Fibroblast of skin of right biceps (primary cell): Measurements from ENCODE around the gene LILRB2.
"Not testable (repeated sequence)": the region's sequence is repeated elsewhere in the genome, so short reads cannot be mapped to it uniquely, and the experiment has no call there.

Experiments
- DNase-seq: peaks from one replicate; pipeline ENCODE4 v3.0.0-alpha.2; 2013

The LILRB2 gene

DNA sequence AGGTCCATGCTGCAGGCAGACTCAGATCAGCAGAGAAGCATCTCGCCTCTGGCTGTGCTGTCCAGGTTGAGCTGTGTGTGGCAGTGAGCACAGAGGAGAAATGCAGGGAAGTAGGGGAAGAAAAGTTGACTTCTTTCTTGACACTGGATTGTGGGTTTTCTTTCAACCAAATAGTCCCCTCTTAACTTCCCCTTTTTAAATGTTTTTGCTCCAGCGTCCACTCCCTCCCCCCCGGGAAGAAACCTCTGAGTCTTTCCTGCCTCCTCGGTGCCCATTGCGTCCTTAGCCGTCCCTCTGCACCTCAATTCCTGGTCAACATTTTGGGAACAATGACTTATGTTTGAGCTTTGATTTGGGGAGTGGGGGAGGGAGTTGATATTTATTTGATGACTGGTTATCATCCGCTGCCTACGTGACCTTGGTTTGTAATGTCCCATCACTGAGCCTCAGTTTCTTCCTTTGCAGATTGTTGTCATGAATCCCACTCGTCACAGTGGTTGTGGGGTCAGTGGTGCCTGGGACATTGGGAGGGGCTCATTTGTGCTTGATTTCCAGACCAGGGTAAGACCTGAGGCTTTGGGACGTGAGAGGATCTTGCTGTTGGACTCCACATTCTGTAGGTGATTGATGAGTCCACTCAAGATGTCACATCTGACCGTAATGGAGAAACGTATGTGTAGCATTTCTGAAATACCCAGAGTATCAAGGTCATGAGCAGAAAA is at the start of gene LILRB2:
LILRB2 (minus strand) TSS at position 104 of the 722 bp plus-strand sequence. CDS start 614 bp downstream, outside the sequence.
- DNase-seq = no peak

DNA sequence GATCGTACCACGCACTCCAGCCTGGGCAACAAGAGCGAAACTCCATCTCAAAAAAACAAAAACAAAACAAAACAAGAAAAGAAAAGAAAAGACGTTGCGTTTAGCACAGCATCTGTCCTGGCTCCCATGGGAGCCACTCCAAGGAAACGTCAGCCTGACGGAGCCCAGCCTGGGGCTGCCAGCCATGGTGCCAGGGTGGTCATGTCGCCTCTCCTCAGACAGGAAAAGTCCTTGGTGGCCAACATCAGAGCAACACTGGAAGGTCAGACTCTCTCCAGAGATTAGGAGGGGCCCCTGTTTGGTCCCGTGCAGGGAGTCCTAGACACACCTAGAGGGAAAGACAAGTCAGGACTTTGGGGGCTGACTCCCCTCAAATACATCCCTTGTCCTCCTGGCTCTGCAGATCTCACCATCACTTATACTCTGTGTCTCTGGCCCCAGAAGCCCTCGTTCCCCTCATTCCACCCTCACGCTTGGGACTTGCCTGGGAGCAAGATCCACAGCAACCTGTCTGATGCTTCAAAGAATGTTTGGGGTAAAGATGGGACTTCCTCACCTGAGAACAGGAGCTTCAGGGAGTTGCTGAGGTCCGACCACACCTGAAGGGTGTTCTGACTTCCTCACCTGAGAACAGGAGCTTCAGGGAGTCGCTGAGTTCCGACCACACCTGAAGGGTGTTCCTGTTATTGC is 48.7 kb upstream of the LILRB2 start:
- DNase-seq = no peak

- DNase-seq = not testable (repeated sequence)
These were observed 47.9 kb upstream of the LILRB2 start for GRCh38 chr19:54328781-54329180.

- no peak for DNase-seq
These were observed 44.7 kb upstream of the LILRB2 start for GRCh38 chr19:54325631-54326030.

- peak; percentile 14 for DNase-seq
These were observed 44.3 kb upstream of the LILRB2 start for GRCh38 chr19:54325194-54325621.

DNA sequence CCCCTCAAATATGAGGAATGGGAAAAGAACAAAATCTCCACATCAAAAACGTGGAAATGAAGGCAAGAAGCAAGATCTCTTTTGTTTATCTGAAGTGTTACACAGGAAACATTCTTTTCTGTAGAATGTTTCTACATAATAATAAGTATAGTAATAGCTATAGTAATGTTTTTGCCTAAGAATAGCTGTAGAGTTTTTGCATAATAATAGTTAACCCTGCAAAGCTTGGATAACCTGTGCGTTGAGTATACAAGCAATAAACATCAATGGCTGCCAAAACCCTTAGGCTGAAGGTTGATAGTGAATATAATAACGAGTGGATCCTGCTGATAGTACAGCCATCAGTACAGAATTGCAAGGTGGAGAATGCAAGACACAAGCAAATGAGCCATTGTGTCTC is 43.2 kb upstream of the LILRB2 start:
- no peak for DNase-seq

GRCh38 chr19:54322934-54323333 is 42.0 kb upstream of the LILRB2 start:
- not testable (repeated sequence) for DNase-seq

DNA sequence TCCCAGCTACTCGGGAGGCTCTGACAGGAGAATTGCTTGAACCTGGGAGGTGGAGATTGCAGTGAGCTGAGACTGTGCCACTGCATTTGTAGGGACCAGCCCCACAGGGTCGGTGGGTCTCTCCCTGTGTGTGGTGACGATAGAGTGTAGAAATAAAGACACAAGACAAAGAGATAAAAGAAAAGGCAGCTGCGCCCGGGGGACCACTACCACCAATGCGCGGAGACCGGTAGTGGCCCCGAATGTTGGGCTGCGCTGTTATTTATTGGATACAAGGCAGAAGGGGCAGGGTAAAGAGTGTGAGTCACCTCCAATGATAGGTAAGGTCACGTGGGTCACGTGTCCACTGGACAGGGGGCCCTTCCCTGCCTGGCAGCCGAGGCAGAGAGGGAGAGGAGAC is 41.4 kb upstream of the LILRB2 start:
- DNase-seq = not testable (repeated sequence)

- DNase-seq = no peak
These were observed 39.2 kb upstream of the LILRB2 start for GRCh38 chr19:54319892-54320670.

DNA sequence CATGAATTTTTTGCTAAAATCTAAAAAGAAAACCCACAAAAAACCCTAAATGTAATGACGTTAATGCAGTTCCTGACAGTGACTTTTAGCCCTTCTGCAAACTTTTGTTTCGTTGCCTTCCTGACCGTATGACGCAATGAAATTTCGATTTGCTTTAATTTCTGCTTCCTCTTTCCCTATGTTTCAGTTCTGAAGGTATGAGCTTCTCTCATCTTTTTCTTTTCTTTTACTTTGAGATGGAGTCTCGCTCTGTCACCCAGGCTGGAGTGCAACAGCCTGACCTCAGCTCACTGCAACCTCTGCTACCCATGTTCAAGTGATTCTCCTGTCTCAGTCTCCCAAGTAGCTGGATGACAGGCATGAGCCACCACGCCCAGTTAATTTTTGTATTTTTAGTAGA is 38.1 kb upstream of the LILRB2 start:
- no peak for DNase-seq

- DNase-seq = no peak
These were observed 37.0 kb upstream of the LILRB2 start for GRCh38 chr19:54317965-54318240.

- no peak for DNase-seq
These were observed 36.4 kb upstream of the LILRB2 start for GRCh38 chr19:54317108-54317964.

- no peak for DNase-seq
These were observed 35.8 kb upstream of the LILRB2 start for GRCh38 chr19:54316746-54317107.

- no peak for DNase-seq
These were observed 35.0 kb upstream of the LILRB2 start for GRCh38 chr19:54315956-54316355.

DNA sequence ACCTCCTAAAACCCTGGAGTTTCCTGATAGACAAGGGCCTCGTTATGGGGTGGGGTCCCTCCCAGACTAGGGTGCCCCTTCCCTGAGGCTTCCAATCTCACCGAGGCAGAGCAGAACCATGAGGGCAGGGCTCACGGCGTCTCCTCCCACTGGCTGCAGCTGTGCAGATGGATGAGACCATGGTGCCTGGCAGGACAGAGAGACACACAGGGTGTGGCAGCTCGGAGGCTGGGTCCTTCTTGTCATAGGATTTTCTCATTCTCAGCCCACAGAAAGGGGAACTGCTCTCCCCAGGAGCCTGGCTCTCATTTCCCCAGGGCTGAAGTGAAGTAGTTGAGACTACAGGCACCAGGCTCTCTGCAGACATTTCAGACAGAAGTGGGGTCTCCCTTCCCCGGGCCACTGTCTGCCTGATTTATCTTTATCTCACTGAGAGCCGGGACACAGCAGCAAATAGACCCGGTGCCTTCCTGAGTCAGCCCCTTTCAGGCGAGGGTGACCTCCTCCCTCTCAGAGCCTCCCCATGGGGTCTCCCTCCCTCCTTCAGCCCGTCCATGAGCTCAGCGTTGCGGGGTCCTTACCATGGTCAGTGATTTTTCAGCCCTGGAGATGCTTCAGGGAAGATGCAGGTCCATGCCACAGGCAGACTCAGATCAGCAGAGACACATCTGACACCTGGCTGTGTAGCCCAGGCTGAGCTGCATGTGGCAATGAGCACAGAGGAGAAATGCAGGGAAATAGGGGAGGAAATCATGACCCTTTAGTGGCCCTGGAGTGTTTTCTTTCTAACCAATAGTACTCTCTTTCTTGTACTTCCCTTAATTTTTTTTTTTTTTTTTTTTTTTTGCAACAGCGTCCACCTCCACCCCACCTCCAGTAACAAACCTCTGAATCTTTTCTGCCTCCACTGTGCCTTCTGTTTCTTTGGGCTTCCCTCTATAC is 31.8 kb upstream of the LILRB2 start, which contains the start of gene LILRA5:
LILRA5 (minus strand) TSS at position 731 of the 942 bp plus-strand sequence; CDS start at position 584, 147 bp downstream.
- no peak for DNase-seq

- DNase-seq = no peak
These were observed 31.1 kb upstream of the LILRB2 start for GRCh38 chr19:54312011-54312410.

- DNase-seq = no peak
These were observed 30.6 kb upstream of the LILRB2 start for GRCh38 chr19:54311486-54311885.

- DNase-seq = no peak
These were observed 29.6 kb upstream of the LILRB2 start for GRCh38 chr19:54310543-54310942.

DNA sequence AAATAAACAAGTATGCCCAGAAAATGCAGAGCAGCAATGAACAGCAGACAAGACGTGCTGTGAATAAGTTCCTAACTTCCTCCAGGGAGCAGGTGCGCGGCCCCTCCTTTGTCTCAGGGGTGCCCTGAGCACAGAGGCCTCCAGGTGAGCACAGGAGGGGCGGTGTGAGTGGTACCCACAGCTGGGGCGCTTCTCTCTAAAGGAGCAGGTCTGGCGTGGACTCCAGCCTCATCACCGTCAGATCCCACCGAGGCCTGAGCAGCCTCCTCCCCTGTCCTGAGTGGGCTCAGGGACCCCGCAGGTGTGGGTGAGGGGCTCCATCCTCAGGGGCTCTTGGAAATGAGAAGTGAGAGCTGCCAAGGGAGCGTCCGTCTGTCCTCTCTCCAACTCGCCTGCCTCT is 28.9 kb upstream of the LILRB2 start:
- DNase-seq = no peak

DNA sequence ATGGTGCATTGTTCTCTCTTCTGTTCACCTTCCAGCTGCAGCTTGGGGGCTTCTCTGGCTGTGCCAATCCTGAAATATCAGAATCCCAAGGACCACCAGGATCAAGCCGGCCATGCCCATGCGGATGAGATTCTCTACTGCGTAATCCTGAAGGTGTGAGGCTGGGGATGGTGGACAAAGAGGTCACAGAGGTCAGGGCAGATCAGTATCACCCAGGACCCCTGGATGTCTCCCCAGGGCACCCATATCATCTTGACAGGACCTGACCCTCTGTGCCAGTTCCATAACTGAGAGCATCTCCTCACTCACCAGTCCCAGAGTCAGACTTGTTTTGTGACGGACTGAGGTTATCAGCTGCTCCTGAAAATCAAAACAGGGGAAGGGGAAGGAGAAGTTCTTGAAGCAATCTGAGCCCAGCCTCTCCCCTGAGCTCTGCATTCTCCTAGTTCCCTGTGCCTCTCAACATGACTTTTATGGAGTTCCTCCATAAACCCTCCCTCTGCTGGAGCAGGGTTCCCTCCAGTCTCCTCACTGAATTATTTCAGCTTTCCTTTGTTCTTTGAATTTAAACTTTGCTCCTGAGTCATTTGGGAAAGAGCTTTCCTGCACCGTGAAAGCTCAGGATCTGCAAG is 26.6 kb upstream of the LILRB2 start:
- DNase-seq = no peak

DNA sequence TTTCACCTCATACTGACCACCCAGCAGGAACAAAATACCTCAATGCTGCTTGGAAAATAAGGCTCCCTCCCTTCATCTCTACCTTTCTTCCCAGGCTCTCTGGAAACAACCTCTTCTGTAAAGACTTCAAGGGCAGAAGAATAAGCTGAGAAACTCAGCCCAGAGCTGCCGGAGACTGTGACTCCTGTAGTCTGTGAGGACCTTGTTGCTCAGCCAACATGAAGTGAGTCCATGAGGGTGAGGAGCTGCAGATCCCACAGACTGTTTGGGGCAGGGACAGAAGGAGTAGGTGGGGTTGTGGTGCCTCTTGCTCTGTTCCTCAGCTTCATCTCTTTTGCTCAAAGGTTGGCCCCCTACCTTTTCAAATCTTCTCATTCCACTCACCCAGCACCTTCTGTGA is 24.2 kb upstream of the LILRB2 start:
- no peak for DNase-seq
